H1 (cell line): ENCODE measurements around the gene PRR33. TPM values are rescaled to one million over a fixed set of nuclear protein-coding genes. Genes with fewer than 3 reads are reported as not detected.

Source experiments
- CTCF ChIA-PET: fragments of 300-600 bp; sonication (Branson Sonifier 250); formaldehyde crosslinking; loops from one replicate; lab custom pipeline; 2021; ENCODE audit not compliant: partially characterized antibody; lab: Charles Lee
- POLR2A ChIA-PET: fragments of 300-600 bp; sonication (Branson Sonifier 250); formaldehyde crosslinking; loops from one replicate; lab custom pipeline; 2021; ENCODE audit warnings: inconsistent platforms; ENCODE audit not compliant: partially characterized antibody; lab: Charles Lee
- DNase-seq, 2 experiments: peaks; one replicate each; pipeline versions ENCODE4 v3.0.0 to v3.0.0-alpha.2; 2010 to 2022; ENCODE audit warnings: low spot score in 2 of 2, low read depth in 1 of 2, mixed read lengths in 1 of 2
- FAIRE-seq: peaks from 2 replicates; lab custom pipeline; 2011; peaks lifted over from hg19 to GRCh38; lab: Jason Lieb, UNC
- H2AFZ ChIP-seq: 2 replicates; pipeline ENCODE4 v1.8.1; 2012; ENCODE audit warnings: low read length, inconsistent platforms
- H2AK5ac ChIP-seq: 2 replicates; pipeline ENCODE4 v1.6.1; 2013; ENCODE audit warnings: low read depth, low read length
- H2BK120ac ChIP-seq: replicated peaks from 2 replicates; pipeline ENCODE3; 2013; ENCODE audit warnings: low read depth, low read length, inconsistent platforms
- H2BK12ac ChIP-seq: 2 replicates; pipeline ENCODE4 v1.6.1; 2013; ENCODE audit warnings: low read depth, low read length
- H2BK15ac ChIP-seq: 2 replicates; pipeline ENCODE4 v1.6.1; 2013; ENCODE audit warnings: low read length
- H2BK20ac ChIP-seq: 2 replicates; pipeline ENCODE4 v1.6.1; 2013; ENCODE audit warnings: low read length
- H2BK5ac ChIP-seq: 2 replicates; pipeline ENCODE4 v1.6.1; 2013; ENCODE audit warnings: low read depth, low read length
- H3K14ac ChIP-seq: 2 replicates; pipeline ENCODE4 v1.6.1; 2013; ENCODE audit warnings: inconsistent platforms; ENCODE audit not compliant: insufficient read length
- H3K18ac ChIP-seq: 2 replicates; pipeline ENCODE4 v1.6.1; 2013; ENCODE audit warnings: low read length; ENCODE audit errors: extremely low read depth
- H3K23ac ChIP-seq: 2 replicates; pipeline ENCODE4 v1.6.1; 2013; ENCODE audit warnings: inconsistent platforms; ENCODE audit not compliant: insufficient read length
- H3K23me2 ChIP-seq: 2 replicates; pipeline ENCODE4 v1.6.1; 2013; ENCODE audit warnings: low read depth, low read length
- H3K27ac ChIP-seq: 2 replicates; pipeline ENCODE4 v1.6.1; 2011; ENCODE audit warnings: low read depth, low read length, inconsistent platforms
- H3K27me3 ChIP-seq, 4 experiments: replicated peaks in 1 of 4; 1 replicate in 1 of 4; 2 replicates in 3 of 4; pipeline versions ENCODE4 v1.6.1 to v1.8.1; 2011 to 2013; ENCODE audit warnings: low read length in 3 of 4, mild to moderate bottlenecking in 3 of 4, inconsistent platforms in 2 of 4, mixed read lengths in 2 of 4, moderate library complexity in 1 of 4; ENCODE audit not compliant: control insufficient read depth in 3 of 4, insufficient read depth in 3 of 4; ENCODE audit errors: extremely low read depth in 1 of 4
- H3K36me3 ChIP-seq, 4 experiments: 2 replicates each; pipeline versions ENCODE4 v1.6.1 to v1.8.1; 2011 to 2013; ENCODE audit warnings: mild to moderate bottlenecking in 4 of 4, low read length in 3 of 4, moderate library complexity in 2 of 4, control low read depth in 1 of 4, inconsistent platforms in 1 of 4; ENCODE audit not compliant: insufficient read depth in 4 of 4, control insufficient read depth in 2 of 4
- H3K4ac ChIP-seq: replicated peaks from 2 replicates; pipeline ENCODE3; 2013; ENCODE audit warnings: low read length, low read depth, mixed read lengths, inconsistent platforms; ENCODE audit not compliant: insufficient read length
- H3K4me1 ChIP-seq, 4 experiments: replicated peaks in 1 of 4; 1 replicate in 1 of 4; 2 replicates in 3 of 4; pipeline versions ENCODE4 v1.6.1 to v1.8.1; 2011 to 2013; ENCODE audit warnings: low read length in 3 of 4, inconsistent platforms in 2 of 4, mixed read lengths in 1 of 4; ENCODE audit not compliant: insufficient read depth in 4 of 4, control insufficient read depth in 3 of 4
- H3K4me2 ChIP-seq, 2 experiments: 2 replicates each; pipeline versions ENCODE4 v1.6.1 to v1.8.1; 2011 to 2013; ENCODE audit warnings: low read depth in 2 of 2, low read length in 2 of 2, control low read depth in 1 of 2, inconsistent platforms in 1 of 2, mild to moderate bottlenecking in 1 of 2; ENCODE audit not compliant: insufficient read depth in 1 of 2
- H3K4me3 ChIP-seq, 4 experiments: fragments of 200-600, 300-600 bp in 1 of 4; sonication (generic), shearing (Covaris generic), sonication (Bioruptor Twin) in 1 of 4; 2 replicates each; pipeline versions ENCODE4 v1.5.1 to v1.8.1; 2011 to 2016; ENCODE audit warnings: low read length in 4 of 4, low read depth in 3 of 4, control low read depth in 2 of 4, inconsistent platforms in 2 of 4, mild to moderate bottlenecking in 2 of 4, mixed read lengths in 1 of 4, moderate library complexity in 1 of 4; ENCODE audit not compliant: insufficient read depth in 2 of 4; ENCODE audit errors: extremely low read depth in 1 of 4
- H3K56ac ChIP-seq: replicated peaks from 2 replicates; pipeline ENCODE3; 2013; ENCODE audit warnings: low read depth, mild to moderate bottlenecking, mixed read lengths, low read length, inconsistent platforms; ENCODE audit not compliant: insufficient read length
- H3K79me1 ChIP-seq: 2 replicates; pipeline ENCODE4 v1.6.1; 2013; ENCODE audit warnings: low read depth, low read length, control low read depth
- H3K79me2 ChIP-seq, 2 experiments: 2 replicates each; pipeline versions ENCODE4 v1.6.1 to v1.8.1; 2012 to 2013; ENCODE audit warnings: low read length in 2 of 2, mild to moderate bottlenecking in 2 of 2, inconsistent platforms in 1 of 2; ENCODE audit not compliant: insufficient read depth in 2 of 2, control insufficient read depth in 1 of 2
- H3K9ac ChIP-seq, 4 experiments: replicated peaks in 1 of 4; 1 replicate in 1 of 4; 2 replicates in 3 of 4; pipeline versions ENCODE4 v1.6.1 to v1.8.1; 2011 to 2013; ENCODE audit warnings: low read depth in 3 of 4, low read length in 3 of 4, control low read depth in 2 of 4, mild to moderate bottlenecking in 2 of 4, moderate library complexity in 2 of 4, inconsistent platforms in 1 of 4; ENCODE audit errors: extremely low read depth in 1 of 4
- H3K9me3 ChIP-seq, 2 experiments: 2 replicates each; pipeline versions ENCODE4 v1.6.1 to v1.8.1; 2012 to 2013; ENCODE audit warnings: mild to moderate bottlenecking in 2 of 2, moderate library complexity in 2 of 2, control low read depth in 1 of 2, inconsistent platforms in 1 of 2, low read depth in 1 of 2, low read length in 1 of 2, mixed read lengths in 1 of 2; ENCODE audit not compliant: insufficient read depth in 2 of 2
- H4K20me1 ChIP-seq, 2 experiments: replicated peaks in 1 of 2; 2 replicates each; pipeline versions ENCODE3 to v1.8.1; 2011 to 2013; ENCODE audit warnings: inconsistent platforms in 2 of 2, low read length in 2 of 2, mild to moderate bottlenecking in 1 of 2; ENCODE audit not compliant: insufficient read depth in 2 of 2, control insufficient read depth in 1 of 2
- H4K5ac ChIP-seq: 2 replicates; pipeline ENCODE4 v1.6.1; 2013; ENCODE audit warnings: low read length, low read depth, mixed read lengths, inconsistent platforms; ENCODE audit not compliant: insufficient read length
- H4K8ac ChIP-seq: 2 replicates; pipeline ENCODE4 v1.8.0; 2013; ENCODE audit warnings: mild to moderate bottlenecking, moderate library complexity, low read length, inconsistent platforms; ENCODE audit not compliant: insufficient read depth; ENCODE audit errors: extremely low read depth
- H4K91ac ChIP-seq: replicated peaks from 2 replicates; pipeline ENCODE3; 2013; ENCODE audit warnings: low read length, mixed read lengths, inconsistent platforms; ENCODE audit not compliant: insufficient read length
- BACH1 ChIP-seq: IDR thresholded peaks from 2 replicates; pipeline ENCODE4 v1.6.1; 2012; ENCODE audit warnings: low read length, improper control_type of control experiment
- CBX5 ChIP-seq: fragments of 300-800, 300-1000 bp; sonication (generic); IDR thresholded peaks from 2 replicates; pipeline ENCODE4 v1.7.1; 2016; ENCODE audit warnings: antibody characterized with exemption, low read length, low read depth
- CBX8 ChIP-seq: fragments of 300-800, 300-1000 bp; sonication (generic); IDR thresholded peaks from 2 replicates; pipeline ENCODE4 v1.7.1; 2016; ENCODE audit warnings: low read depth, low read length, borderline replicate concordance
- HDAC6 ChIP-seq: IDR thresholded peaks from one replicate; pipeline ENCODE4 v1.7.1; 2012; ENCODE audit warnings: low read depth, mild to moderate bottlenecking, inconsistent platforms, low read length, moderate library complexity
- POLR2A ChIP-seq, 2 experiments: IDR thresholded peaks; 1 replicate in 1 of 2; 2 replicates in 1 of 2; pipeline ENCODE4 v1.6.1; 2011; ENCODE audit warnings: low read depth in 2 of 2, low read length in 2 of 2, mild to moderate bottlenecking in 2 of 2; ENCODE audit errors: control extremely low read depth in 1 of 2
- RAD21 ChIP-seq, 2 experiments: IDR thresholded peaks in 1 of 2; conservative IDR thresholded peaks in 1 of 2; 2 replicates each; pipeline ENCODE4 v1.6.1; 2011; ENCODE audit warnings: low read depth in 2 of 2, low read length in 2 of 2, improper control_type of control experiment in 1 of 2, inconsistent platforms in 1 of 2, mild to moderate bottlenecking in 1 of 2, moderate library complexity in 1 of 2
- RFX5 ChIP-seq: IDR thresholded peaks from 2 replicates; pipeline ENCODE4 v1.6.1; 2011; ENCODE audit warnings: low read depth, low read length, improper control_type of control experiment, borderline replicate concordance
- RNF2 ChIP-seq: fragments of 200-900, 300-1000 bp; sonication (generic); IDR thresholded peaks from 2 replicates; pipeline ENCODE4 v1.7.1; 2016; ENCODE audit warnings: borderline replicate concordance, low read depth, mild to moderate bottlenecking, antibody characterized with exemption, low read length; ENCODE audit not compliant: poor library complexity, severe bottlenecking; ENCODE audit errors: missing control alignments
- SP2 ChIP-seq: IDR thresholded peaks from 2 replicates; pipeline ENCODE4 v1.6.1; 2012; ENCODE audit warnings: mild to moderate bottlenecking, low read length, inconsistent platforms
- SUZ12 ChIP-seq: fragments of 200-600 bp; sonication (generic); IDR thresholded peaks from 2 replicates; pipeline ENCODE4 v1.6.1; 2012; ENCODE audit warnings: mild to moderate bottlenecking, inconsistent platforms, low read length, moderate library complexity, mixed read lengths
- TAF1 ChIP-seq: IDR thresholded peaks from 2 replicates; pipeline ENCODE4 v1.6.1; 2011; ENCODE audit warnings: mild to moderate bottlenecking, low read depth, low read length
- TBP ChIP-seq: IDR thresholded peaks from 2 replicates; pipeline ENCODE4 v1.6.1; 2011; ENCODE audit warnings: low read depth, low read length, improper control_type of control experiment
- WGBS, 2 experiments: shearing (Covaris generic) in 1 of 2; methylation state at CpG; one replicate each; pipeline versions ENCODE4 v1.1.6 to v1.1.7; 2013 to 2015; ENCODE audit warnings: low lambda C conversion rate in 2 of 2, mixed read lengths in 2 of 2, inconsistent platforms in 1 of 2, low coverage in 1 of 2, missing lambda C conversion rate in 1 of 2; ENCODE audit not compliant: insufficient replicate concordance in 2 of 2, insufficient coverage in 1 of 2, insufficient read length in 1 of 2; ENCODE audit errors: extremely low coverage in 1 of 2, missing lambda C conversion rate in 1 of 2; 5-methylcytosine and 5-hydroxymethylcytosine counted together
- polyA plus RNA-seq, 7 experiments: library from polyadenylated mRNA; depleted of rRNA in 3 of 7; stranded (reverse) in 5 of 7; unstranded in 2 of 7; fragments of >200 nt in 5 of 7; fragments of 200-250 nt in 2 of 7; gene quantifications; 1 replicate in 5 of 7; 2 replicates in 1 of 7; 4 replicates in 1 of 7; pipeline versions ENCODE4 v1.2.1 to v1.2.3, GENCODE V29; 2011 to 2013; ENCODE audit warnings: missing spikeins in 2 of 7, mixed read lengths in 2 of 7
- total RNA-seq: library from RNA; stranded (reverse); fragmentation: NEBNext Ultra II Directional; extraction: Animal tissue kit (Norgen Biotek cat#: 25700); gene quantifications from 2 replicates; pipeline ENCODE4 v1.2.1, GENCODE V29; 2021

PRR33 gene
- total and polyA plus RNA-seq, 2 of the 8 experiments (the other 6 are each of a cell fraction or from before 2014, with no cell fraction given): 0.02 TPM; not detected in 1

DNA sequence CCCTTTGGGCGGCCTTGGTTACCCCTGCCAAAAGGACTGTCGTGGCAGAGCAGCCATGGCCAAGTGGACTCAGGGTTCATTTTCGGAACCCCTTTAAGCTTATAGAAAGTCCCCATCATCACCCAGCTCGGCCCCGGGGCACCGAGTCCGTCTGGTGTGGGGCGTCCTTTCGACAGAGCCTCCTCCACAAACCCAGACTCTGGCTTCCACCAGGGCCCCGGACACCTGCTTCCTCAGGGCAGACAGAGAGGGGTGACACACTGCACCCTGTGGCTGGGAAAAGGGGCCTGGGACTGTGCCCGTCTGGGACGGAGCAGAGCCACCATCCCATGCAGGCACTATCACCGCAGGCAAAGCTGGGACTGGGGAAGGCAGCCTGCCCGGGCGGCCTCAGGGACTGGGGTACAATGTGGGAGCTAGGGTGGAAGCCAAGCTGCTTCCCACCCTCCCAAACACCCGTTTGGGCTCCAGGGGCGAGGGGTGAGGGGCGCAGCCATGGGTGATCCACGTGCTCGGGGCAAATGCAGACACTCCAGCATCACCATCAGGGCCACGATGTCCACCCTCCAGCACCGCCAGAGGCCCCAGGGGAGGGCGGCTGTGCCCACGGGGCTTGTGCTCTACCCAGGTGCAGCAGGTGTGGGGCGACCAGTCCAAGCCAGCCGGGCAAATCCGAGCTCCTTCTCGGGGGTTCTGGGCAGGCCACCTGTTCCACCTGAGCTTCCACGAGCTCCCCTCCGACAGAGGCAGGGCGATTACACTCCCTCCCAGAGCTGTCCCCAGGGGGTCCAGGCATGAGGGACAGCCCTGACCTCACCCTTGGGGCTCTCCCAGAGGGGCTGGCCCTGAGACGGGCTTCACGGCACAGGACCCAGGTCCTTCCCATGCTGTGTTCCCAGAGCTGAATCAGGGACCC lies 43.7 kb upstream of the PRR33 start:
- FAIRE-seq (no peak), DNase-seq (peak in 1 of 2 experiments; percentile 43)
- no peaks in the 10 kb centered on the region for H3K79me2 ChIP-seq
- H4K20me1 ChIP-seq: no peaks in the 10 kb centered on the region
- ChIA-PET POLR2A (no interaction called here), CTCF (interaction anchor here (0.7 to 3.1 kb wide), 16 partner anchors 10 to 296 kb away, joined by 3 to 16 read pairs (median 5); partner anchors contain the start of gene TNNT3)
- no peaks in the 10 kb centered on the region for H3K36me3 ChIP-seq
- peaks cover 0 to 3% (median 0%) of the 10 kb centered on the region in 4 experiments; a peak in 1 of 7 replicates for H3K4me1 ChIP-seq
- no peak overlapping the region for H3K56ac ChIP-seq
- no peak overlapping the region for H3K18ac ChIP-seq
- no peak overlapping the region for H2BK120ac ChIP-seq
- no peak overlapping the region for H2AFZ ChIP-seq
- no peak overlapping the region for H2BK12ac ChIP-seq
- no peak overlapping the region for H3K4me3 ChIP-seq
- H4K8ac ChIP-seq: no peak overlapping the region; the same call in 1 of the 2 replicates
- no peak overlapping the region for H2BK5ac ChIP-seq
- no peak overlapping the region for H3K23ac ChIP-seq
- no peak overlapping the region for H3K27ac ChIP-seq
- no peak overlapping the region for H4K91ac ChIP-seq
- no peak overlapping the region for H3K14ac ChIP-seq
- H2AK5ac ChIP-seq: no peak overlapping the region
- no peak overlapping the region for H3K9ac ChIP-seq
- no peaks in the 10 kb centered on the region for H3K79me1 ChIP-seq
- 88% methylated on average over 28 of the region's 33 CpGs; no CpG with 5 or more reads in 1 of the 2 experiments for WGBS, 2 experiments
- H4K5ac ChIP-seq: no peak overlapping the region
- H3K9me3 ChIP-seq: no peaks in the 10 kb centered on the region
- H2BK15ac ChIP-seq: no peak overlapping the region
- no peak overlapping the region for H2BK20ac ChIP-seq
- H3K4me2 ChIP-seq: no peak overlapping the region
- peaks cover 6% of the 10 kb centered on the region; the same call in 1 of the 2 replicates for H3K23me2 ChIP-seq
- no peak for TF ChIP-seq HDAC6
- no peak for TF ChIP-seq CBX5
- TF ChIP-seq BACH1: no peak
- TF ChIP-seq RFX5: no peak
- TF ChIP-seq CBX8: no peak
- no peak for TF ChIP-seq SP2
- TF ChIP-seq TBP: no peak
- TF ChIP-seq SUZ12: no peak
- TF ChIP-seq RAD21 (IDR thresholded peaks at IDR 0.05 in 1 of 2, conservative IDR thresholded peaks at IDR 0.05 in 1 of 2; ENCODE audit: low read depth in 2 of 2, low read length in 2 of 2): no peak
- TF ChIP-seq TAF1: no peak
- TF ChIP-seq RNF2: no peak
- no peak for TF ChIP-seq POLR2A (IDR thresholded peaks at IDR 0.05; ENCODE audit: control extremely low read depth in 1 of 2, low read depth in 2 of 2, low read length in 2 of 2)
- no peak overlapping the region for H3K4ac ChIP-seq
- H3K27me3 ChIP-seq: no peaks in the 10 kb centered on the region
